ENCODE results near the gene SSH3.
"Not testable (repeated sequence)": the region's sequence is repeated elsewhere in the genome, so short reads cannot be mapped to it uniquely, and the experiment has no call there.

Gene SSH3

GRCh38 chr11:67303132-67303834 is at the start of gene SSH3:
Gene SSH3, plus strand, starts transcription at chr11:67303530. Its CDS starts 96 bp downstream, at chr11:67303626.
- FAIRE-seq: no peak

- FAIRE-seq: no peak
These were observed 49.3 kb upstream of the SSH3 start for GRCh38 chr11:67253872-67254624.

GRCh38 chr11:67254798-67255197 is 48.5 kb upstream of the SSH3 start:
- no peak for FAIRE-seq

GRCh38 chr11:67255353-67255752 is 48.0 kb upstream of the SSH3 start:
- FAIRE-seq: no peak

- no peak for FAIRE-seq
These were observed 47.5 kb upstream of the SSH3 start for GRCh38 chr11:67255864-67256263.

- no peak for FAIRE-seq
These were observed 46.7 kb upstream of the SSH3 start for GRCh38 chr11:67256477-67257135.

GRCh38 chr11:67260406-67260805 is 42.9 kb upstream of the SSH3 start:
- FAIRE-seq: no peak

GRCh38 chr11:67260885-67261639 is 42.3 kb upstream of the SSH3 start:
- FAIRE-seq: not testable (repeated sequence)

GRCh38 chr11:67261640-67261945 is 41.7 kb upstream of the SSH3 start:
- no peak for FAIRE-seq

- no peak for FAIRE-seq
These were observed 41.2 kb upstream of the SSH3 start for GRCh38 chr11:67261946-67262681.

- FAIRE-seq: peak; percentile 49
These were observed 40.3 kb upstream of the SSH3 start for GRCh38 chr11:67262731-67263675.

- FAIRE-seq: no peak
These were observed 39.1 kb upstream of the SSH3 start for GRCh38 chr11:67264260-67264659.

- FAIRE-seq: no peak
These were observed 38.3 kb upstream of the SSH3 start for GRCh38 chr11:67264877-67265632.

GRCh38 chr11:67265633-67266448 is 37.5 kb upstream of the SSH3 start:
- FAIRE-seq: no peak

GRCh38 chr11:67266449-67267187 is 36.7 kb upstream of the SSH3 start, which contains the start of gene GRK2:
Gene GRK2, plus strand, starts transcription at chr11:67266473. Its CDS starts 227 bp downstream, at chr11:67266700.
- no peak for FAIRE-seq

- no peak for FAIRE-seq
These were observed 35.9 kb upstream of the SSH3 start for GRCh38 chr11:67267188-67268080.

- no peak for FAIRE-seq
These were observed 35.0 kb upstream of the SSH3 start for GRCh38 chr11:67268081-67268961.

Measured in G401.6 (cell line).